HPDE6-E6E7 (cell line): Measurements from ENCODE around the gene ZNF214.
"Not testable (repeated sequence)": the region's sequence is repeated elsewhere in the genome, so short reads cannot be mapped to it uniquely, and the experiment has no call there.

Experiments
- DNase-seq: peaks from one replicate; pipeline ENCODE4 v3.0.0; 2011; ENCODE audit warnings: missing footprints; ENCODE audit errors: extremely low spot score

The ZNF214 gene

DNA sequence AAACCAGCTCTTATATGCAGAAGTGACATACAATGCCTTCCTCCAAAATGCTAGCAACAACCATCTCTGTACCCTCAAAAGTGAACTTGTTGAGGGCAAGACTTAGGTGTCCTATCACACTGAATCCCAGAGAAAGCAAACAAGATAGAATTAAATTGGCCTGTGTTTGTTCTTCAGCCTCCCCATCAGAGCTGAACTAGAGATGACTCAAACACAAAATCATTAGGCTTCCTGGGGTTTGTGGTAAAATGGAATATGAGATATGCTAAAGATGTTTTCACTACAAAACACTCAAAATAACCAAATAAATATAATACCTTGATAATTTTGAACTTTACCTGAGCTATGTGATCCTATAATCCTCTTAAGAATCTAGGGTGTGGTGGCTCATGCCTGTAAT is 31.6 kb downstream of the ZNF214 start:
- no peak for DNase-seq

DNA sequence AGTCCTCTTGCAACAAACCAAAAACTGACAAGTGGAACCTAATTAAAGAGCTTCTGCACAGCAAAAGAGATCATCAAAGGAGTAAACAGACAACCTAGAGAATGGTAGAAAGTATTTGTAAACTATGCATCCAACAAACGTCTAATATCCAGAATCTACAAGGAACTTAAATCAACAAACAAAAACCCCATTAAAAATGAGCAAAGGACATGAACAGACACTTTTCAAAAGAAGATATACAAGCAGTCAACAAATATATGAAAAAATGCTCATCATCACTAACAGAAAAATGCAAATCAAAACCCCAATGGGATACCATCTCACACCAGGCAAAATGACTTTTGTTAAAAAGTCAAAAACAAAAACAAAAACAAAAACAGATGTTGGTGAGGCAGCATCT is 33.7 kb downstream of the ZNF214 start:
- DNase-seq: no peak

DNA sequence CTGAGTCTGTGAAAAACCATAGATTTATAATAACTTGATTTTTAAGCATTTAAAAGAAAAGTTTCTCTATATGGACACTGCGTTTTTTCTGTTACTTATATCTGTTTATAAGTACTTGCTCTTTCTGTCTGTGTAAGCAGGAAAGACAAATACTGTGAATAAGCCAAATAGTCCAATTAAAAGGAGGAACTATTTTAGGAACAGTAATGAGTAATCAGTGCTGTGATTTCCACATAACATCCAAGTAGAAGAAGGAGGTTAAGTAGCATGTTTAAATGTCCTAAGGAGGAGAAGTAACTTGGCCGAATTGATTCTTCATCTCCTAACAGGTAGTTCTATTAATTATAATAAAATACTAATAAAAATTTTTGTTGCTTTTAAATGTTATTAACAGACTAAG is 40.8 kb downstream of the ZNF214 start:
- no peak for DNase-seq

DNA sequence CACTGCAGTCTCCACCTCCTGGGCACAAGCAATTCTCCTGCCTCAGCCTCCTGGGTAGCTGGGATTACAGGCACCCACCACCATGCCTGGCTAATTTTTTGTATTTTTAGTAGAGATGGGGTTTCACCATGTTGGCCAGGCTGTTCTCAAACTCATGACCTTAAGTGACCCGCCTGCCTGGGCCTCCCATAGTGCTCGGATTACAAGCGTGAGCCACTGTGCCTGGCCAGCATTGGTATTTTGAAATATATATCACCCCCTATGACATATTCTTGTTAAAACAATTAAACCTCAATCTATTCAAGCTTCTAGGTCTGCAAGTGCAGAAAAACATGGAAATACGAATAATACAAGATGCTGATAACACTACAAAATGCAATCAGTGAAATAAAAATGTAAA is 50.3 kb downstream of the ZNF214 start:
- not testable (repeated sequence) for DNase-seq

DNA sequence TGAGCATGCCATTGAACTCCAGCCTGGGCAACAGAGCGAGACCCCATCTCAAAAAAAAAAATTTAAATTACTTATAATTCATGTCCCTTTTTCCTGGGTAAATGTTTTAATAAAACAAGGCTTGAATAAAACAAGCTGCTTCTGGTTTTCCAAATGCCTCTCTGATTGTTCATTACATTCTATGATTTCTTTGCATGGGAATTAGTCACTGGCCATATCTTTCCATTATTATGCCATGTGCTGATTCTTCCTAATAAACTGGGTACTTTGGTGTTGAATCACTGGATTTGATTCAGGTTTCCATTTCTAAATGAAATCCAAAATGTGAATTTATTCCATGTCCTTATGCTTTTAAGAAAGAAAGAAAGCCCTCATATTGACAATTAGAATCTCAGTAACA is 51.3 kb downstream of the ZNF214 start:
- DNase-seq: no peak

DNA sequence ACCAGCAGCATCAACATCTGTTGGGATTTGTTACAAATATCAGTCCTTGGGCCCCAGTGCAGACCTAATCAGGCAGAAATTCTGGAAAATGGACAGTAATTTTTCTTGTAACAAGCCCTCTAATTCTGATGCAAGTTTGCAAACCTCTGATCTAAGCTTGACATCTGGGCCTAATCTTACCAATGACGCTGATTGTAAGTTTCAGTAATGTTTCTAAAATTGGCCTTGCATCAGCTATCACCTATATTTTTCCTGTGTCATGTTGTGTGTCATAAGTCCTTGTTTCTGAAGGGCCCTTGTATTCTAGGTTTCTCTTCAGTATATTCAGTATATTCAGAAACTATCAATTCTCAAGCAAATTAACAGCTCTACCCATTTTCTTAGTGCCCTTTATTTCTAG is 57.5 kb downstream of the ZNF214 start:
- no peak for DNase-seq

DNA sequence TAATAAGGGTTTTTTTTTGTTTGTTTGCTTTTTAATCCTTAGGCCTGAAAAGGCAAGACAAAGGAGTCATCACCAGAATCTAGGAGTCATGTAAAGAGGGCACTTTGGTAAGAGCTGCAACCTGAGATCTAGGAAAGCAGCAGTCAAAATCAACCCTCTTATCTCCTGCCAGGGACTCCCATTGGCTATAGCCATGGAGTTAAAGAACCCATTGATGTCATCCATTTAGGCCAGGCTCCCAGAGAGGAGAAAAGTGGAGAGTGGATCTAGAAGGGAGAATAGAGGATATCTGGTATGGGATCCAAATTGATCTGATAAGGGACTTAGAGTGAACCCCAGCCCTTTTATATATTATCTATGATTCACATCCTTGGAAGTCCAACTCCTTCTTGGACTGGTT is 58.0 kb downstream of the ZNF214 start:
- no peak for DNase-seq

DNA sequence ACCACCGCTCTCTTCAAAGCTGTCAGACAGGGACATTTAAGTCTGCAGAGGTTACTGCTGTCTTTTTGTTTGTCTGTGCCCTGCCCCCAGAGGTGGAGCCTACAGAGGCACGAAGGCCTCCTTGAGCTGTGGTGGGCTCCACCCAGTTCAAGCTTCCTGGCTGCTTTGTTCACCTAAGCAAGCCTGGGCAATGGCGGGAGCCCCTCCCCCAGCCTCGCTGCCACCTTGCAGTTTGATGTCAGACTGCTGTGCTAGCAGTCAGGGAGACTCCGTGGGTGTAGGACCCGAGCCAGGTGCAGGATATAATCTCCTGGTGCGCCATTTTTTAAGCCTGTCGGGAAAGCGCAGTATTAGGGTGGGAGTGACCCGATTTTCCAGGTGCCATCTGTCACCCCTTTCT is 65.9 kb downstream of the ZNF214 start:
- DNase-seq: not testable (repeated sequence)
